Muscle of arm (tissue), 14 donors: ENCODE data around the gene CD101. TPM values are rescaled to one million over a fixed set of nuclear protein-coding genes. Genes with fewer than 3 reads are reported as not detected.
"Not testable (repeated sequence)": the region's sequence is repeated elsewhere in the genome, so short reads cannot be mapped to it uniquely, and the experiment has no call there.

Experiments
- DNase-seq: peaks from one replicate; pipeline ENCODE4 v3.0.0-alpha.2; 2013
- long read RNA-seq, 11 donors: transcript quantifications; one replicate each; lab custom pipeline, GENCODE V29; 2026
- polyA plus RNA-seq, 12 donors: library from polyadenylated mRNA; unstranded; fragments of 120-200 nt; gene quantifications; one replicate each; pipeline ENCODE4 v1.2.1, GENCODE V29; 2013; ENCODE audit not compliant: insufficient read length in 12 of 12

CD101 gene, protein sequence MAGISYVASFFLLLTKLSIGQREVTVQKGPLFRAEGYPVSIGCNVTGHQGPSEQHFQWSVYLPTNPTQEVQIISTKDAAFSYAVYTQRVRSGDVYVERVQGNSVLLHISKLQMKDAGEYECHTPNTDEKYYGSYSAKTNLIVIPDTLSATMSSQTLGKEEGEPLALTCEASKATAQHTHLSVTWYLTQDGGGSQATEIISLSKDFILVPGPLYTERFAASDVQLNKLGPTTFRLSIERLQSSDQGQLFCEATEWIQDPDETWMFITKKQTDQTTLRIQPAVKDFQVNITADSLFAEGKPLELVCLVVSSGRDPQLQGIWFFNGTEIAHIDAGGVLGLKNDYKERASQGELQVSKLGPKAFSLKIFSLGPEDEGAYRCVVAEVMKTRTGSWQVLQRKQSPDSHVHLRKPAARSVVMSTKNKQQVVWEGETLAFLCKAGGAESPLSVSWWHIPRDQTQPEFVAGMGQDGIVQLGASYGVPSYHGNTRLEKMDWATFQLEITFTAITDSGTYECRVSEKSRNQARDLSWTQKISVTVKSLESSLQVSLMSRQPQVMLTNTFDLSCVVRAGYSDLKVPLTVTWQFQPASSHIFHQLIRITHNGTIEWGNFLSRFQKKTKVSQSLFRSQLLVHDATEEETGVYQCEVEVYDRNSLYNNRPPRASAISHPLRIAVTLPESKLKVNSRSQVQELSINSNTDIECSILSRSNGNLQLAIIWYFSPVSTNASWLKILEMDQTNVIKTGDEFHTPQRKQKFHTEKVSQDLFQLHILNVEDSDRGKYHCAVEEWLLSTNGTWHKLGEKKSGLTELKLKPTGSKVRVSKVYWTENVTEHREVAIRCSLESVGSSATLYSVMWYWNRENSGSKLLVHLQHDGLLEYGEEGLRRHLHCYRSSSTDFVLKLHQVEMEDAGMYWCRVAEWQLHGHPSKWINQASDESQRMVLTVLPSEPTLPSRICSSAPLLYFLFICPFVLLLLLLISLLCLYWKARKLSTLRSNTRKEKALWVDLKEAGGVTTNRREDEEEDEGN
- polyA plus RNA-seq, result 10 to 100 TPM in 1 of 12 donors, 1 to 10 TPM in 10, not detected in 1; 3.2 to 31.0 (median 5.0) TPM
- long read RNA-seq, donor 1, result 0 reads
- long read RNA-seq, donor 2, result 0 reads
- long read RNA-seq, donor 3, result 0 reads
- long read RNA-seq, donor 4, result 0 reads
- long read RNA-seq, donor 5, result 0 reads
- long read RNA-seq, donor 6, partial matches to known transcripts, result 0 of 2 reads
- long read RNA-seq, donor 6, other reads (novel, unspliced or antisense), result 0 of 2 reads
- long read RNA-seq, donor 7, result 0 reads
- long read RNA-seq, donor 8, result 0 reads
- long read RNA-seq, donor 9, result 0 reads
- long read RNA-seq, donor 10, result 0 reads
- long read RNA-seq, donor 11, result 0 reads

DNA sequence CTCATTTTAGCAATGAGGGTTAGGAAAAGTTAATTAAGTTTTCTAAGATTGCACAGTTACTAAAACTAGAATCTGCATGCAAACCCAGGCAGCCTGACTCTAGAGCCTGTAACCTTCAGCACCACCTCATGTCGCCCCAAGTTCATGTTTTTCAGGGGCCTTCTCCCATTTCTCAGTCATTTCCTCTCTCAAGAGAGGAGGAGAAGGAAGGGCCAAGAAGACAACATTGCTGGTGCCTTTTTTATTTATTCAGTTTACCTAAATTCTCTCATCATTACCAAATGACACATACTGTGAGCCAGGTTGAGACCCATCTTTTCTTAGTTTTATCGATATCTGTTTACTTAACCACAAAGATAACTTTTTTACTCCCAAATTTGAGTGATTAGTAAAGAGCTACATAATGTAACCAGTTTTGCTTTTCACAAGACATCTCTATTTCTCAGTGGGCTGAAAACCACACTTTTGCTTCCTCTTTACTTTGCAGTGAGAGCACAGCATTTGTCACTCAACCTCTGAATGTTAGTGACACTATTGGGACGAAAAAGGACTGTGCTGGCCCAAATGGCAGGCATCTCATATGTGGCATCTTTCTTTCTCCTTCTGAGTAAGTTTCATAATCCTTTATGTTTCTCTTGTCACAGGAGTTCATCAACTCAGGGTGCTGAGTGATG is at the start of gene CD101:
Gene CD101 (plus strand): TSS at position 507 of the 674 bp plus-strand sequence. CDS start 58 bp downstream, at position 565.
- no peak for DNase-seq

GRCh38 chr1:116952738-116953275 is 48.8 kb upstream of the CD101 start:
- DNase-seq, result no peak

GRCh38 chr1:116954440-116954839 is 47.1 kb upstream of the CD101 start:
- DNase-seq, result peak; percentile 40

DNA sequence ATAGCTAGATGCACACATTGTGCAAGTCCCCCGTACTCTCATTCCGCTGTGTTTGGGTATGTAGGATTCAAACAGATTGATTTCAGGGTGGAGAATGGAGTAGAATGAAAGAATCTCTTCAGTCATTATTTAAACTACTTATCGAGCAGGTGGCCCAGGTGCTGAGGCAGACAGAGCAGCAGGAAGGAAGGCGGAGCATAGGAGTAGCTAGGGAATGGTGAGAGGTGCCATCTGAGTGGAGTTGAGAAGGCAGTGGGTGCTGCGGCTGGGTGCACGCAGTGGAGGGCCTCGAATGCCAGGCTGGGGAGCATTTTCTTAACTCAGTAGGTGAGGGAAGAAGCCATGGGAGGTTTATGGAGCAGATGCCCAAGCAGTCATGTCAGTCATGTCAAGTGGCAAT is 45.2 kb upstream of the CD101 start:
- no peak for DNase-seq

- DNase-seq, result no peak
Observed at GRCh38 chr1:116957646-116958045, 43.9 kb upstream of the CD101 start.

DNA sequence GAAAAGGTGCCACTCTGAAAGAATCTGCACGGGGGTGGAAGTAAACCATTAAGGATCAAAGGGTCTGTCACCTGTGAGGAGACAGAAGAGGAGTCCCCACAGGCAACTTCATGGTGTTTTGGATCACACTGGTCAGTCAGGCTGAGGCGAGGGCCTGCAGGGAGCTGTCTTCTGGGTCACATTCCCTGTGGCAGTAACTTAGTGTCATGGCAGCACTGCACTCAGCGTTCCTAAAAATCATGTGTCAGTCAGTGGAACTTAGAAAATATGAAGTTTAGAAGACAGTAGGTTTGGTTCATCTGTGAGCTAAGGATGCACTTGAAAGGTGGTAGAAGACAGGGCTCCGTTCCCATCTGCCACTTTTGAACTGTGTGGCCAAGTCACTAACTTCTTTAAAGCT is 43.5 kb upstream of the CD101 start:
- no peak for DNase-seq

DNA sequence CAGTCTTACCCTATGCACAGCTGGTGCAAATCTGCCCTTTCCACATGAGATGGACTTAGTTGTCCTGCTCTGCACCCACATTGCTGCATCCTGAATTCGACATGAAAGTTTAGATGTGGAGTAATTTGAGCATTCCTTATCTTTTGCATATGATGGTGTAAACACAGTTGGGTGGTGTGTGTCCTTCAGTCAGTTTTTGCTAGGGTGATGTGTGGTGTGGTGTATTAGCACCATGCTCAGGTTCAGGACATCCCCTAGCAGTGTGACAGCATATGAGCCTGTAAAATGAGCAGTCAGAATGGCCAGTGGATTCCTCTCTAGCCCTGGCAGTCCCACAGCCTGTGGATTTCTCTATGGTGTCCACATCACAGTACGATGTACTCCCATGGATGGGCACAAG is 42.6 kb upstream of the CD101 start:
- DNase-seq, result no peak

GRCh38 chr1:116961606-116962005 is 40.0 kb upstream of the CD101 start:
- DNase-seq, result no peak

- DNase-seq, result no peak
Observed at GRCh38 chr1:116962987-116963639, 38.4 kb upstream of the CD101 start.

GRCh38 chr1:116966791-116967190 is 34.8 kb upstream of the CD101 start:
- DNase-seq, result no peak

- no peak for DNase-seq
Observed at GRCh38 chr1:116968724-116969123, 32.8 kb upstream of the CD101 start.

DNA sequence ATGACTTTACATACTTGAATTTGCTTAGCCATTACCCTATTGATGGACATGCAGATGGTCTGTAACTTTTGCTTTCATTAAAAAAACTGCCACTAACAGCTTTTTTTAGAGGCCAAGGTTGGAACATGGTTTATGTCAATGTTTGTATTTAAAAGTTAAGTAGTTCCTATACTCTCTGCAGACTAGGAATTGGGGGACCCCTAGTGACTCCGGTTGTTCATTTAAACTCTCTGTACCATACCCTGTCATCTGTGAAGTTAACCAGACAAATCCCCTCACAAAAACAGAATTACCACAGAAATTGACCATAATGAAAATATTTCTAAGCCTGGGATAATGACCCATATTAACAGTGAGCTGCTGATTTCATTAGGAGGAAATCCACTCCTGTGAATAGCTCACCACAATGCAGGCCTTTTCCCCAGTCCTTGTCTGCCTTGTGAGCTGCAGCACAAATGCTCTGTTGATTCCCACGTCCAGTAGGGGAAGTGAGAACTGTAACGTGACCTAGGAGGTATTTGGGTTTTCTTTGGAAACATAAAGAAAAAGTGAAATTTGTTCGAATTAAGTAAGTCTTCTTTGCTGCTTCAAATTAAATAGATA is 30.2 kb upstream of the CD101 start:
- DNase-seq, result no peak

- no peak for DNase-seq
Observed at GRCh38 chr1:116971965-116972673, 29.4 kb upstream of the CD101 start.

GRCh38 chr1:116972674-116973030 is 28.9 kb upstream of the CD101 start:
- no peak for DNase-seq

DNA sequence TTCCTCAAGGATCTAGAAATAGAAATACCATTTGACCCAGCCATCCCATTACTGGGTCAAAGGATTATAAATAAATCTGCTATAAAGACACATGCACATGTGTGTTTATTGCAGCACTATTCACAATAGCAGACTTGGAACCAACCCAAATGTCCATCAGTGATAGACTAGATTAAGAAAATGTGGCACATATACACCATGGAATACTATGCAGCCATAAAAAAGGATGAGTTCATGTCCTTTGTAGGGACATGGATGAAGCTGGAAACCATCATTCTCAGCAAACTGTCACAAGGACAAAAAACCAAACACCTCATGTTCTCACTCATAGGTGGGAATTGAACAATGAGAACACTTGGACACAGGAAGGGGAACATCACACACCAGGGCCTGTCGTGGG is 21.3 kb upstream of the CD101 start:
- not testable (repeated sequence) for DNase-seq

GRCh38 chr1:116981521-116982037 is 20.0 kb upstream of the CD101 start:
- DNase-seq, result no peak

GRCh38 chr1:116982319-116983004 is 19.1 kb upstream of the CD101 start:
- no peak for DNase-seq

- no peak for DNase-seq
Observed at GRCh38 chr1:116983112-116983511, 18.4 kb upstream of the CD101 start.
